H1 (cell line): ENCODE measurements around the gene PCCA. TPM values are rescaled to one million over a fixed set of nuclear protein-coding genes. Genes with fewer than 3 reads are reported as not detected.

Source experiments
- RFX5 ChIP-seq: IDR thresholded peaks from 2 replicates; pipeline ENCODE4 v1.6.1; 2011; ENCODE audit warnings: low read depth, low read length, improper control_type of control experiment, borderline replicate concordance
- SRF ChIP-seq: IDR thresholded peaks from 2 replicates; pipeline ENCODE4 v1.6.1; 2011; ENCODE audit warnings: mild to moderate bottlenecking, low read depth, low read length, moderate library complexity
- polyA plus RNA-seq, 7 experiments: library from polyadenylated mRNA; depleted of rRNA in 3 of 7; stranded (reverse) in 5 of 7; unstranded in 2 of 7; fragments of >200 nt in 5 of 7; fragments of 200-250 nt in 2 of 7; gene quantifications; 1 replicate in 5 of 7; 2 replicates in 1 of 7; 4 replicates in 1 of 7; pipeline versions ENCODE4 v1.2.1 to v1.2.3, GENCODE V29; 2011 to 2013; ENCODE audit warnings: missing spikeins in 2 of 7, mixed read lengths in 2 of 7
- total RNA-seq: library from RNA; stranded (reverse); fragmentation: NEBNext Ultra II Directional; extraction: Animal tissue kit (Norgen Biotek cat#: 25700); gene quantifications from 2 replicates; pipeline ENCODE4 v1.2.1, GENCODE V29; 2021

Gene PCCA
- total and polyA plus RNA-seq, 2 of the 8 experiments (the other 6 are each of a cell fraction or from before 2014, with no cell fraction given): 18.4 to 49.8 TPM

GRCh38 chr13:100398360-100398759 lies 309.5 kb downstream of the PCCA start (continued):
- no peak for TF ChIP-seq RFX5
- TF ChIP-seq SRF: no peak
